Erythroblast (primary cell): ENCODE results near the gene GLOD4.

Experiments
- GATA1 ChIP-seq: IDR thresholded peaks from 2 replicates; pipeline ENCODE4 v1.6.1; 2011; ENCODE audit warnings: low read depth, mild to moderate bottlenecking, control low read depth, low read length, moderate library complexity
- POLR2A ChIP-seq: IDR thresholded peaks from 2 replicates; pipeline ENCODE4 v1.6.1; 2011; ENCODE audit warnings: mild to moderate bottlenecking, low read length

DNA sequence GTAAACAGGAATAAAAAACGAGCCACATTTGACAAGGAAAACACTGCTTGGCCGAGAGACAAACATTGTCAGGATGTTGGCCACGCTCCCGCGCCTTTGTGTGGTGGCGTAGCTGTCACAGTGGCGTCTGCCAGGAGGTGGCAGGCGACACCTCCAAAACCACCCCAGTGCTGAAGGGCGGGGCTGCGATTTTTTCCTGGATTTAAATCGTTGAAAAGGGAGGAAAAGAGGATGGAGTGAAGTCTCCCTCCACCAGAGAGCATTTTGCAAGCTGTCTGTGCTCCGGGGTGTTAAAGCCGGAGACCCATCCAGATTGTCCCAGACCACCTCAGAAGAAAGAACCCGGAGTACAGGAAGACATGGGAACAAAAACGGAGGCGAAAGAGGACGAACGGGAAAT lies 12.8 kb upstream of the GLOD4 start:
- no peak for TF ChIP-seq POLR2A
- TF ChIP-seq GATA1: no peak
